Body of pancreas (tissue), 4 donors: ENCODE measurements around the gene TRIM47. TPM values are rescaled to one million over a fixed set of nuclear protein-coding genes. Genes with fewer than 3 reads are reported as not detected.
A peak's percentile ranks its signal among the peaks of the same experiment; 100 is the strongest.

ENCODE experiments used
- ATAC-seq: fragments of 150-250 bp; one replicate; pipeline ENCODE4 v1.9.1; 2016
- DNase-seq, 4 donors: peaks; one replicate each; pipeline ENCODE4 v3.0.0-alpha.2; 2019
- H3K27ac ChIP-seq, 4 donors: fragments of 200-600 bp; sonication (generic); 1 replicate in 3 of 4; 2 replicates in 1 of 4; pipeline versions ENCODE4 v1.5.1 to v1.6.1; 2016 to 2019; ENCODE audit warnings: mild to moderate bottlenecking in 1 of 4, mixed read lengths in 1 of 4, moderate library complexity in 1 of 4
- H3K27me3 ChIP-seq, 2 donors: fragments of 200-600 bp; sonication (generic); one replicate each; pipeline ENCODE4 v1.6.0; 2016; ENCODE audit warnings: mild to moderate bottlenecking in 1 of 2
- H3K36me3 ChIP-seq, 2 donors: fragments of 200-600 bp; sonication (generic); replicated peaks in 1 of 2; 2 replicates each; pipeline ENCODE4 v1.5.1; 2016; ENCODE audit warnings: low read depth in 2 of 2; ENCODE audit not compliant: insufficient read depth in 1 of 2
- H3K4me1 ChIP-seq: fragments of 200-600 bp; sonication (generic); one replicate; pipeline ENCODE4 v1.6.0; 2016
- H3K4me3 ChIP-seq, 2 donors: fragments of 200-600 bp; sonication (generic); 1 replicate in 1 of 2; 2 replicates in 1 of 2; pipeline ENCODE4 v1.5.1; 2016 to 2019
- H3K9me3 ChIP-seq, 3 donors: fragments of 200-600 bp; sonication (generic); 1 replicate in 2 of 3; 2 replicates in 1 of 3; pipeline ENCODE4 v1.5.1; 2016
- CTCF ChIP-seq, 7 experiments: fragments of 450-650 bp in 4 of 7; fragments of 200-600 bp in 3 of 7; sonication (generic) in 3 of 7; IDR thresholded peaks; one replicate each; pipeline ENCODE4 v1.5.1; 2016 to 2019; ENCODE audit warnings: antibody characterized with exemption in 7 of 7
- POLR2A ChIP-seq, 3 donors: fragments of 450-650 bp; IDR thresholded peaks; one replicate each; pipeline ENCODE4 v1.6.1; 2016; ENCODE audit warnings: antibody characterized with exemption in 3 of 3, mild to moderate bottlenecking in 2 of 3
- WGBS, 2 donors: methylation state at CpG; one replicate each; pipeline ENCODE4 v1.1.5; 2017; 5-methylcytosine and 5-hydroxymethylcytosine counted together
- intact Hi-C: fragments of 100-400 bp; cut with DNase I; formaldehyde crosslinking; loops from one replicate; pipeline ENCODE4 v1.15.1; 2023
- total RNA-seq, 2 donors: library from RNA; depleted of rRNA; stranded (reverse); fragments of >200 nt; gene quantifications; one replicate each; pipeline ENCODE4 v1.1.0, GENCODE V29; 2016

TRIM47 gene
- total RNA-seq, 2 donors from 2014 or later = 39.6 to 41.8 TPM

GRCh38 chr17:75836605-75837004, 41.8 kb downstream of the TRIM47 start:
- 82 to 85% methylated on average over 7 to 9 of the region's 9 CpGs for WGBS, 2 donors
- no peak for DNase-seq
- no peak overlapping the region for H3K4me3 ChIP-seq

GRCh38 chr17:75835654-75835987, 42.8 kb downstream of the TRIM47 start:
- intact Hi-C loops = no loop called here
- TF ChIP-seq CTCF (IDR thresholded peaks at IDR 0.05) = no peak
- TF ChIP-seq POLR2A (IDR thresholded peaks at IDR 0.05) = no peak
- ATAC-seq (no peak), DNase-seq (no peak)
- Histone ChIP-seq H3K4me3 (no peak overlapping the region), H3K36me3 (no peaks in the 10 kb centered on the region), H3K27me3 (no peaks in the 10 kb centered on the region), H3K27ac (no peak overlapping the region), H3K4me1 (no peaks in the 10 kb centered on the region), H3K9me3 (no peaks in the 10 kb centered on the region)
- WGBS, 2 donors = 91% methylated on average over 8 of the region's 9 CpGs; no CpG with 5 or more reads in 1 of the 2 donors

More at GRCh38 chr17:75836605-75837004, 41.8 kb downstream of the TRIM47 start:
- Histone ChIP-seq H3K27ac (no peak overlapping the region), H3K36me3 (no peaks in the 10 kb centered on the region), H3K27me3 (no peaks in the 10 kb centered on the region), H3K4me1 (no peaks in the 10 kb centered on the region), H3K9me3 (no peaks in the 10 kb centered on the region)
- intact Hi-C loops = no loop called here
- ATAC-seq = no peak
- TF ChIP-seq CTCF (IDR thresholded peaks at IDR 0.05) = no peak
- TF ChIP-seq POLR2A (IDR thresholded peaks at IDR 0.05) = no peak

GRCh38 chr17:75834928-75835653, 43.3 kb downstream of the TRIM47 start:
- peak in 1 of 4 donors; percentile 5 for DNase-seq
- TF ChIP-seq CTCF (IDR thresholded peaks at IDR 0.05) = no peak
- TF ChIP-seq POLR2A (IDR thresholded peaks at IDR 0.05) = no peak

GRCh38 chr17:75834279-75834920, 44.0 kb downstream of the TRIM47 start:
- no peak for DNase-seq
- no peak for ATAC-seq
- H3K4me3 ChIP-seq = no peak overlapping the region
- intact Hi-C loops = no loop called here
- H3K27me3 ChIP-seq = no peaks in the 10 kb centered on the region
- no peaks in the 10 kb centered on the region for H3K9me3 ChIP-seq
- TF ChIP-seq CTCF (IDR thresholded peaks at IDR 0.05) (no peak), POLR2A (IDR thresholded peaks at IDR 0.05) (no peak)
- H3K4me1 ChIP-seq = no peaks in the 10 kb centered on the region
- 83 to 94% methylated on average over 14 to 25 of the region's 25 CpGs for WGBS, 2 donors
- H3K36me3 ChIP-seq = no peaks in the 10 kb centered on the region
- no peak overlapping the region for H3K27ac ChIP-seq

More at GRCh38 chr17:75834928-75835653, 43.3 kb downstream of the TRIM47 start:
- no peak overlapping the region for H3K4me3 ChIP-seq
- H3K27ac ChIP-seq = no peak overlapping the region
- ATAC-seq = no peak
- H3K4me1 ChIP-seq = no peaks in the 10 kb centered on the region
- H3K36me3 ChIP-seq = no peaks in the 10 kb centered on the region
- no peaks in the 10 kb centered on the region for H3K27me3 ChIP-seq
- WGBS, 2 donors = 71 to 87% methylated on average over 3 to 19 of the region's 24 CpGs
- intact Hi-C loops = no loop called here
- no peaks in the 10 kb centered on the region for H3K9me3 ChIP-seq
